ENCODE measurements around the gene PSMD11.

GRCh38 chr17:32520737-32521404, 76.6 kb downstream of the PSMD11 start:
- TF ChIP-seq BHLHE40 (IDR thresholded peaks at IDR 0.05; ENCODE audit: borderline replicate concordance) (no peak), NFRKB (IDR thresholded peaks at IDR 0.05) (no peak), ELF4 (IDR thresholded peaks at IDR 0.05) (no peak), ARNT (IDR thresholded peaks at IDR 0.05) (no peak), FOXK2 (IDR thresholded peaks at IDR 0.05) (no peak)
